Measurements from ENCODE around the gene SLC16A6. TPM values are rescaled to one million over a fixed set of nuclear protein-coding genes. Genes with fewer than 3 reads are reported as not detected.
A peak's percentile ranks its signal among the peaks of the same experiment; 100 is the strongest.
"Not testable (repeated sequence)": the region's sequence is repeated elsewhere in the genome, so short reads cannot be mapped to it uniquely, and the experiment has no call there.

SLC16A6 gene
- total RNA-seq, 4 donors from 2014 or later, result 0.66 to 7.1 (median 3.8) TPM

GRCh38 chr17:68238871-68239253 is 52.1 kb downstream of the SLC16A6 start:
- H3K4me1 ChIP-seq, result peaks cover 14 to 17% of the 10 kb centered on the region in 2 donors
- TF ChIP-seq POLR2A (IDR thresholded peaks at IDR 0.05) (no peak), CTCF (IDR thresholded peaks at IDR 0.05 in 4 of 5, conservative IDR thresholded peaks at IDR 0.05 in 1 of 5) (no peak)
- no peak for ATAC-seq
- no peaks in the 10 kb centered on the region for H3K9me3 ChIP-seq
- H3K27ac ChIP-seq, result no peak overlapping the region
- intact Hi-C loops (cut with DNase I; ENCODE audit: low total_unique reads) (no loop called here), in situ Hi-C loops (cut with MboI; ENCODE audit: low sequenced_read_pairs in 4 of 4) (no loop called here)
- no peak overlapping the region for H3K4me3 ChIP-seq
- no peak for DNase-seq
- H3K27me3 ChIP-seq, result no peaks in the 10 kb centered on the region
- H3K36me3 ChIP-seq, result no peaks in the 10 kb centered on the region

GRCh38 chr17:68238164-68238870 is 52.6 kb downstream of the SLC16A6 start:
- no peak for ATAC-seq
- H3K27ac ChIP-seq, result peak overlapping the region in 1 of 4 donors; percentile 93
- DNase-seq, result no peak
- no peaks in the 10 kb centered on the region for H3K27me3 ChIP-seq
- in situ Hi-C loops (cut with MboI; ENCODE audit: low sequenced_read_pairs in 4 of 4), result no loop called here
- H3K4me3 ChIP-seq, result no peak overlapping the region
- peaks cover 14 to 22% of the 10 kb centered on the region in 2 donors for H3K4me1 ChIP-seq
- H3K9me3 ChIP-seq, result no peaks in the 10 kb centered on the region
- intact Hi-C loops (cut with DNase I; ENCODE audit: low total_unique reads), result no loop called here
- no peaks in the 10 kb centered on the region for H3K36me3 ChIP-seq
- TF ChIP-seq CTCF (IDR thresholded peaks at IDR 0.05 in 4 of 5, conservative IDR thresholded peaks at IDR 0.05 in 1 of 5), result no peak
- no peak for TF ChIP-seq POLR2A (IDR thresholded peaks at IDR 0.05)

- H3K36me3 ChIP-seq; H3K4me3 ChIP-seq; intact Hi-C loops (cut with DNase I; ENCODE audit: low total_unique reads); in situ Hi-C loops (cut with MboI; ENCODE audit: low sequenced_read_pairs in 4 of 4); H3K9me3 ChIP-seq; ATAC-seq; H3K27me3 ChIP-seq: not testable (repeated sequence)
- peaks cover 15 to 28% of the 10 kb centered on the region in 2 donors for H3K4me1 ChIP-seq
- DNase-seq, result peak in 1 of 2 donors; percentile 34
- peak overlapping the region in 3 of 4 donors; percentile 20 to 93 (median 39) for H3K27ac ChIP-seq
- peak in 1 of 2 donors; percentile 18 for TF ChIP-seq POLR2A (IDR thresholded peaks at IDR 0.05)
Measured at GRCh38 chr17:68237369-68238163, 53.4 kb downstream of the SLC16A6 start.

GRCh38 chr17:68235336-68235791 is 55.6 kb downstream of the SLC16A6 start:
- peaks cover 17 to 32% of the 10 kb centered on the region in 2 donors for H3K4me1 ChIP-seq
- intact Hi-C loops (cut with DNase I; ENCODE audit: low total_unique reads); H3K4me3 ChIP-seq; H3K36me3 ChIP-seq; H3K9me3 ChIP-seq; H3K27me3 ChIP-seq; in situ Hi-C loops (cut with MboI; ENCODE audit: low sequenced_read_pairs in 4 of 4): not testable (repeated sequence)
- peak; percentile 79 to 84 for DNase-seq
- TF ChIP-seq POLR2A (IDR thresholded peaks at IDR 0.05), result peak; percentile 20 to 29
- peak overlapping the region; percentile 80 to 93 (median 88) for H3K27ac ChIP-seq
- peak; percentile 75 to 81 for ATAC-seq

- intact Hi-C loops (cut with DNase I; ENCODE audit: low total_unique reads); H3K9me3 ChIP-seq; H3K27me3 ChIP-seq; H3K4me3 ChIP-seq; H3K36me3 ChIP-seq; in situ Hi-C loops (cut with MboI; ENCODE audit: low sequenced_read_pairs in 4 of 4): not testable (repeated sequence)
- peak; percentile 59 to 76 for DNase-seq
- peak; percentile 79 to 83 for ATAC-seq
- peaks cover 17 to 32% of the 10 kb centered on the region in 2 donors for H3K4me1 ChIP-seq
- TF ChIP-seq POLR2A (IDR thresholded peaks at IDR 0.05), result peak in 1 of 2 donors; percentile 7
- H3K27ac ChIP-seq, result peak overlapping the region; percentile 80 to 93 (median 88)
Measured at GRCh38 chr17:68234726-68235335, 56.1 kb downstream of the SLC16A6 start.

GRCh38 chr17:68232741-68233140 is 58.2 kb downstream of the SLC16A6 start:
- Histone ChIP-seq H3K4me1 (peaks cover 17 to 32% of the 10 kb centered on the region in 2 donors), H3K27ac (peak overlapping the region; percentile 35 to 93 (median 55))
- H3K4me3 ChIP-seq; H3K36me3 ChIP-seq; in situ Hi-C loops (cut with MboI; ENCODE audit: low sequenced_read_pairs in 4 of 4); H3K9me3 ChIP-seq; H3K27me3 ChIP-seq; intact Hi-C loops (cut with DNase I; ENCODE audit: low total_unique reads): not testable (repeated sequence)
- peak; percentile 65 to 69 for DNase-seq
- ATAC-seq, result peak; percentile 82 to 83

Measured in gastrocnemius medialis (tissue), 4 donors.